Measurements from ENCODE around the gene HINT2.

Gene HINT2

GRCh38 chr9:35774907-35775635 lies 39.8 kb downstream of the HINT2 start:
- peak; percentile 77 to 87 (median 84) for DNase-seq

GRCh38 chr9:35771943-35772342 lies 42.9 kb downstream of the HINT2 start:
- no peak for DNase-seq

GRCh38 chr9:35771534-35771933 lies 43.3 kb downstream of the HINT2 start:
- no peak for DNase-seq

- DNase-seq = peak in 3 of 4 experiments; percentile 11 to 23 (median 14)
Observed at GRCh38 chr9:35771075-35771433, 43.8 kb downstream of the HINT2 start.

- DNase-seq = no peak
Observed at GRCh38 chr9:35769763-35770162, 45.1 kb downstream of the HINT2 start.

- no peak for DNase-seq
Observed at GRCh38 chr9:35767458-35767857, 47.4 kb downstream of the HINT2 start.

- no peak for DNase-seq
Observed at GRCh38 chr9:35766997-35767396, 47.8 kb downstream of the HINT2 start.

GRCh38 chr9:35763803-35764202 lies 51.0 kb downstream of the HINT2 start:
- DNase-seq = no peak

GRCh38 chr9:35763181-35763580 lies 51.7 kb downstream of the HINT2 start:
- DNase-seq = no peak

Data from suppressor macrophage (primary cell).